ENCODE data around the gene LFNG.

- TF ChIP-seq CTCF (IDR thresholded peaks at IDR 0.05) (no peak), EP300 (IDR thresholded peaks at IDR 0.05) (no peak)
These were observed 9.0 kb downstream of the LFNG start for GRCh38 chr7:2528481-2529095.
